HCT116 (cell line): Measurements from ENCODE around the gene METTL21C. TPM values are rescaled to one million over a fixed set of nuclear protein-coding genes. Genes with fewer than 3 reads are reported as not detected.

ENCODE experiments used
- ATAC-seq: fragments of 200-7000 bp; cut with Tn5 transposase; 2 replicates; pipeline ENCODE4 v1.9.1; 2020; ENCODE audit warnings: mild to moderate bottlenecking, moderate library complexity
- BruUV-seq: library from RNA; stranded (reverse); fragments of 400-500 nt; replicated peaks from 2 replicates; lab custom pipeline; 2021; lab: Mats Ljungman, UMichigan
- CTCF ChIA-PET: fragments of 300-600 bp; sonication (Branson Sonifier 250); formaldehyde crosslinking; loops from one replicate; lab custom pipeline; 2021; ENCODE audit warnings: antibody characterized with exemption; lab: Charles Lee
- POLR2A ChIA-PET: fragments of 300-600, 350-600 bp; sonication (Branson Sonifier 250); formaldehyde crosslinking; loops from one replicate; lab custom pipeline; 2021; ENCODE audit warnings: antibody characterized with exemption; lab: Charles Lee
- RAD21 ChIA-PET, 2 experiments: fragments of 300-600 bp; sonication (Branson Sonifier 250); formaldehyde crosslinking; loops; one replicate each; lab custom pipeline; 2023; ENCODE audit warnings: low total read pairs in 2 of 2; ENCODE audit not compliant: uncharacterized antibody in 2 of 2, unreplicated experiment in 2 of 2, low non-redundant PET in 1 of 2; lab: Charles Lee
- DNase-seq: peaks from one replicate; pipeline ENCODE4 v3.0.0-alpha.2; 2010; ENCODE audit warnings: low read depth, low spot score
- H2AFZ ChIP-seq: fragments of 200-600 bp; shearing (Covaris generic), sonication (generic); 2 replicates; pipeline ENCODE4 v1.6.1; 2017; ENCODE audit warnings: low read depth, mixed run types, mixed read lengths, antibody characterized with exemption, low read length; ENCODE audit not compliant: poor library complexity, severe bottlenecking
- H3K27ac ChIP-seq: 2 replicates; pipeline ENCODE4 v1.5.1; 2012; ENCODE audit warnings: low read depth, low read length
- H3K27me3 ChIP-seq: fragments of 200-600 bp; sonication (generic); 2 replicates; pipeline ENCODE4 v1.6.1; 2016; ENCODE audit warnings: mixed run types, low read length, mixed read lengths; ENCODE audit not compliant: insufficient read depth
- H3K36me3 ChIP-seq, 2 experiments: fragments of 200-500 bp in 1 of 2; fragments of 200-600 bp in 1 of 2; sonication (Bioruptor generic) in 1 of 2; sonication (generic) in 1 of 2; 2 replicates each; pipeline versions ENCODE4 v1.5.1 to v1.6.1; 2014 to 2016; ENCODE audit warnings: low read length in 2 of 2, inconsistent platforms in 1 of 2, mixed read lengths in 1 of 2, mixed run types in 1 of 2; ENCODE audit not compliant: insufficient read depth in 2 of 2, control insufficient read depth in 1 of 2
- H3K4me1 ChIP-seq, 2 experiments: fragments of 200-600 bp in 1 of 2; sonication (generic) in 1 of 2; 2 replicates each; pipeline versions ENCODE4 v1.5.1 to v1.6.1; 2012 to 2017; ENCODE audit warnings: low read length in 2 of 2, inconsistent platforms in 1 of 2, mild to moderate bottlenecking in 1 of 2, mixed read lengths in 1 of 2, mixed run types in 1 of 2, moderate library complexity in 1 of 2; ENCODE audit not compliant: insufficient read depth in 2 of 2, control insufficient read depth in 1 of 2
- H3K4me2 ChIP-seq: fragments of 200-600 bp; sonication (generic); 2 replicates; pipeline ENCODE4 v1.6.1; 2017; ENCODE audit warnings: mixed run types, low read length, mixed read lengths
- H3K4me3 ChIP-seq, 2 experiments: fragments of 200-600 bp in 1 of 2; sonication (generic) in 1 of 2; replicated peaks in 1 of 2; 2 replicates each; pipeline ENCODE4 v1.5.1; 2011 to 2016; ENCODE audit warnings: low read length in 2 of 2, control low read depth in 1 of 2, low read depth in 1 of 2, mild to moderate bottlenecking in 1 of 2, mixed read lengths in 1 of 2, mixed run types in 1 of 2
- H3K79me2 ChIP-seq: fragments of 200-600 bp; sonication (generic); 2 replicates; pipeline ENCODE4 v1.6.1; 2017; ENCODE audit warnings: mild to moderate bottlenecking, mixed run types, low read length, moderate library complexity, mixed read lengths; ENCODE audit not compliant: insufficient read depth
- H3K9ac ChIP-seq: fragments of 200-600 bp; sonication (generic); 2 replicates; pipeline ENCODE4 v1.6.1; 2016; ENCODE audit warnings: low read length, mixed read lengths
- H3K9me2 ChIP-seq: fragments of 200-600 bp; sonication (generic), shearing (Covaris generic); 2 replicates; pipeline ENCODE4 v1.6.1; 2017; ENCODE audit warnings: mixed run types, mild to moderate bottlenecking, moderate library complexity; ENCODE audit not compliant: insufficient read depth
- H3K9me3 ChIP-seq, 2 experiments: fragments of 200-500 bp in 1 of 2; fragments of 200-600 bp in 1 of 2; sonication (Bioruptor generic) in 1 of 2; sonication (generic) in 1 of 2; 2 replicates each; pipeline ENCODE4 v1.6.1; 2014 to 2017; ENCODE audit warnings: low read length in 2 of 2, mixed read lengths in 2 of 2, inconsistent platforms in 1 of 2, low read depth in 1 of 2, mild to moderate bottlenecking in 1 of 2, mixed run types in 1 of 2, moderate library complexity in 1 of 2; ENCODE audit not compliant: control insufficient read depth in 1 of 2, insufficient read depth in 1 of 2
- H4K20me1 ChIP-seq: fragments of 200-600 bp; sonication (generic), shearing (Covaris generic); 2 replicates; pipeline ENCODE4 v1.6.1; 2017; ENCODE audit warnings: mixed run types, mild to moderate bottlenecking, moderate library complexity; ENCODE audit not compliant: insufficient read depth
- CBX3 ChIP-seq: IDR thresholded peaks from 2 replicates; pipeline ENCODE4 v1.6.1; 2012; ENCODE audit warnings: low read depth
- EZH2phosphoT487 ChIP-seq: fragments of 200-600 bp; IDR thresholded peaks from 2 replicates; pipeline ENCODE4 v1.6.1; 2018; ENCODE audit warnings: antibody characterized with exemption, borderline replicate concordance
- JUND ChIP-seq: IDR thresholded peaks from 2 replicates; pipeline ENCODE4 v1.6.1; 2012
- MAX ChIP-seq: IDR thresholded peaks from 2 replicates; pipeline ENCODE4 v1.6.1; 2012
- REST ChIP-seq: IDR thresholded peaks from 2 replicates; pipeline ENCODE4 v1.6.1; 2012; ENCODE audit warnings: low read depth
- TCF7L2 ChIP-seq: IDR thresholded peaks from 2 replicates; pipeline ENCODE4 v1.7.0; 2011; ENCODE audit warnings: borderline replicate concordance, inconsistent platforms; ENCODE audit not compliant: insufficient read depth, insufficient read length; ENCODE audit errors: extremely low read depth
- ZFX ChIP-seq: fragments of 450-650 bp; IDR thresholded peaks from 2 replicates; pipeline ENCODE4 v1.6.1; 2017
- ZNF274 ChIP-seq: fragments of 200-500 bp; sonication (Bioruptor generic); IDR thresholded peaks from 2 replicates; pipeline ENCODE4 v1.6.1; 2014; ENCODE audit warnings: mild to moderate bottlenecking, low read depth, low read length, inconsistent platforms
- intact Hi-C: fragments of 100-400 bp; cut with micrococcal nuclease; formaldehyde crosslinking; loops from 2 replicates; pipeline ENCODE4 v1.10.0; 2022
- total RNA-seq: library from RNA; stranded (reverse); gene quantifications from one replicate; pipeline ENCODE4 v1.2.1, GENCODE V29; 2021; ENCODE audit not compliant: unreplicated experiment

METTL21C gene
- total RNA-seq, 1 experiment from 2014 or later: not detected

- no peaks in the 10 kb centered on the region for H3K9me3 ChIP-seq
- H3K27ac ChIP-seq: no peak overlapping the region
- H3K4me1 ChIP-seq: no peaks in the 10 kb centered on the region
- RAD21 ChIA-PET: no interaction called here
- ATAC-seq (no peak), DNase-seq (no peak)
- intact Hi-C loops: no loop called here
- no peak overlapping the region for H3K4me3 ChIP-seq
- BruUV-seq: no TSS peak
- CTCF ChIA-PET: no interaction called here
- no peaks in the 10 kb centered on the region for H3K36me3 ChIP-seq
- no peak overlapping the region for H3K9ac ChIP-seq
- POLR2A ChIA-PET: no interaction called here
- H2AFZ ChIP-seq: no peak overlapping the region
- peaks cover 6% of the 10 kb centered on the region; the same call in 1 of the 2 replicates for H3K27me3 ChIP-seq
- H4K20me1 ChIP-seq: no peaks in the 10 kb centered on the region
- TF ChIP-seq MAX (no peak), REST (no peak), CBX3 (no peak), EZH2phosphoT487 (no peak), TCF7L2 (no peak), ZFX (no peak)
- no peaks in the 10 kb centered on the region for H3K79me2 ChIP-seq
- H3K9me2 ChIP-seq: no peaks in the 10 kb centered on the region
- no peak overlapping the region for H3K4me2 ChIP-seq
Measured at GRCh38 chr13:102687520-102687919, 7.3 kb downstream of the METTL21C start.

- no TSS peak for BruUV-seq
- DNase-seq (no peak), ATAC-seq (no peak)
- Histone ChIP-seq H3K9me2 (no peaks in the 10 kb centered on the region), H3K27ac (no peak overlapping the region), H3K4me3 (no peak overlapping the region), H3K79me2 (no peaks in the 10 kb centered on the region), H2AFZ (no peak overlapping the region), H3K4me2 (no peak overlapping the region), H4K20me1 (no peaks in the 10 kb centered on the region), H3K27me3 (no peaks in the 10 kb centered on the region), H3K9ac (no peak overlapping the region), H3K9me3 (no peaks in the 10 kb centered on the region), H3K36me3 (no peaks in the 10 kb centered on the region), H3K4me1 (no peaks in the 10 kb centered on the region)
- ChIA-PET POLR2A (no interaction called here), RAD21 (no interaction called here), CTCF (no interaction called here)
- intact Hi-C loops: no loop called here
- TF ChIP-seq ZNF274: no peak
- no peak for TF ChIP-seq JUND
Measured at GRCh38 chr13:102686024-102686423, 8.8 kb downstream of the METTL21C start.
